HG02973 (cell line): ENCODE data around the gene KERA.
A peak's percentile ranks its signal among the peaks of the same experiment; 100 is the strongest.

Experiments used
- ATAC-seq: cut with Tn5 transposase; IDR thresholded peaks from one replicate; pipeline ENCODE4 v1.9.1; 2021; ENCODE audit warnings: moderate library complexity; ENCODE audit not compliant: unreplicated experiment

Gene KERA

GRCh38 chr12:91074154-91074709 lies 16.4 kb upstream of the KERA start:
- ATAC-seq = no peak

- no peak for ATAC-seq
These were observed 15.6 kb upstream of the KERA start for GRCh38 chr12:91073426-91073825.

GRCh38 chr12:91072931-91073330 lies 15.1 kb upstream of the KERA start:
- ATAC-seq = no peak

DNA sequence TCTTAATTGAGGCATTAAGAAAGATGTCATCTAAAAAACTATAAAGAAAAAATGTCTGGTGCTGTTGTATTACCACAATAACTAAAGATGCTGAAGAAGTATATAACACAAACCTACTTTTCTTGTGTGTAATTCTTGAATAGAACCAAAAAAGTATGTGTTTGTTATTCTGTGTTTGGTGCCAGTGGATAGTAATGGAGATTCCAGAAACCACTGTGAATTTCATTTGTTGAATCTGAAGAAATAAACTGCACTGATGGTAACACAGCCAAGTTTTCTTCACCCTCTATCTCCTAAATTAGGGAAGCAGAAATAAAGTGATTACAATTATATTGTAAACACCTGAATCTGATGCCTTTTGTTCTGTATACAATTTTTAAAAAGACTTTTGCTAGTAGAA lies 13.1 kb upstream of the KERA start:
- no peak for ATAC-seq

GRCh38 chr12:91065396-91065795 lies 7.6 kb upstream of the KERA start:
- no peak for ATAC-seq

- ATAC-seq = no peak
These were observed 6.8 kb upstream of the KERA start for GRCh38 chr12:91064640-91065039.

DNA sequence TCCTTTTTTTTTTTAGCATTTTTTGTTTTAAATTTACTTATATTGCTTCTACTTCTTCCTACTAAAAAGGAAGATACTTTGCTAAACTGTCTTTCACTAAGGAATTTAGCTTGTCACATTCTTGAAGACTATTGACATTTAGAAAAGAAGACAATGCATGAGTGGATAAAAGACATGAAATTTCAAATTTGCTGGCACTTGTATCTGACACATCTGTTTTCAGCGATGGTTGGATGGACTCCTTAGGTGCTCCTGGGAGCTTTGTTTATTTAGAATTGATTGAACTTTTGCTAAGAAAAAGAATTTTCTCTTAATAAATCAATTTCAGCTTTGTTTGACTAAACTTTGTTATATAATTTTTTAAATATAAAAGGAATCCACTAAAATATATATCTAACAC lies 3.3 kb upstream of the KERA start:
- no peak for ATAC-seq

DNA sequence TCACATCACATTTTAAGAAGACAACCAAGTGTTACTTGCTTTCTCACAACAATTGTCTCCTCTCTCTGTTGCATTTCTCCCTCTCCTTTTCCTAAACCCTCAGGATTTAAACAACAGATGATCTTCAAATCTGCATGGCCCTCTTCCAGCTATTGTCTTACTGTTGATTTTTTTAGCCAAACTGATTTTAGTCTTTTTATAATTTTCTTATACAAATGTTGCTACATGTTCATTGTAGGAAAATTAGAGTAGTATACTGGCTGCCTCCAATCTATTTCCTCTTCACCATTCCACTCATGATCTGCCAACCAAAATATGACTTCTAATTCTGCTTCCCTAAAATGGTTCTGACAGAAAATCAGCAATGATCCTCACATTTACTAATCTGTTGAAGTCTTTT lies 1.4 kb upstream of the KERA start:
- ATAC-seq = no peak

DNA sequence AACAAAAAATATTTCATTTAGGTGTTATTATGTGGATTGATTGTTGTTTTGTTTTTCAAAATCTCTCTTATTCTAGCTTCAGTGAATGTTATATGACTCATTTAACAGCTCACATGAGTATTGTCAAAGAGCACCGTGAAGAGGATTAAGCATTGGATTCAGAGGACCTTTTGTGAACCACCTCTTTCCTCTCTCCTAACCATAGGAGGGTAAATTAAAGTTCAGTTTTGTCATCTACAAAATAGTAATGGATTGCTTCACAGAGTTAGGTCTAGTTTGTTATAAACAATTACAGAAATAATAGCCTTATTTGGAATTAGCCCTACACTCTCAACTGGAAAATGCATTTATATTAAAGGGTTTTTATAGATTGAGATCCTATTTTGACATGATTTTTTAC lies 962 bp upstream of the KERA start:
- ATAC-seq = no peak

GRCh38 chr12:91056488-91056887 lies 1.3 kb downstream of the KERA start:
- ATAC-seq = no peak

DNA sequence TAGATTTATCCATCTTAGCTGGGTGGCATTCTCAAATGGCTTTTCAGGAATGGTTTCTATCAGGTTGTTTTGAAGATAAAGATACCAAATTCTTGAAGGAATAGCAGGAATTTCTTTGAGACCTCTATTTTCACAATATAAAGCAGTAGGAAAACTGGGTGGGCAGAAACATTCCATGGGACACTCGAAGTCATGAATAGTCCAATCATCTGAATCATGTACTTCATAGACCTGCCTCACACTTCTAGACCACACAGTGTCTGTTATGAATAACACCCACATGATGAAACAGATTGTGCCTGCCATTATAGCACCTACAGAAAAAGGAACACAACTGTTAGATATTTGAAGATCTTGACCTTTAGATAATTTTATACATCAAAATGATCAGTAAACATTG lies 1.8 kb downstream of the KERA start:
- no peak for ATAC-seq

DNA sequence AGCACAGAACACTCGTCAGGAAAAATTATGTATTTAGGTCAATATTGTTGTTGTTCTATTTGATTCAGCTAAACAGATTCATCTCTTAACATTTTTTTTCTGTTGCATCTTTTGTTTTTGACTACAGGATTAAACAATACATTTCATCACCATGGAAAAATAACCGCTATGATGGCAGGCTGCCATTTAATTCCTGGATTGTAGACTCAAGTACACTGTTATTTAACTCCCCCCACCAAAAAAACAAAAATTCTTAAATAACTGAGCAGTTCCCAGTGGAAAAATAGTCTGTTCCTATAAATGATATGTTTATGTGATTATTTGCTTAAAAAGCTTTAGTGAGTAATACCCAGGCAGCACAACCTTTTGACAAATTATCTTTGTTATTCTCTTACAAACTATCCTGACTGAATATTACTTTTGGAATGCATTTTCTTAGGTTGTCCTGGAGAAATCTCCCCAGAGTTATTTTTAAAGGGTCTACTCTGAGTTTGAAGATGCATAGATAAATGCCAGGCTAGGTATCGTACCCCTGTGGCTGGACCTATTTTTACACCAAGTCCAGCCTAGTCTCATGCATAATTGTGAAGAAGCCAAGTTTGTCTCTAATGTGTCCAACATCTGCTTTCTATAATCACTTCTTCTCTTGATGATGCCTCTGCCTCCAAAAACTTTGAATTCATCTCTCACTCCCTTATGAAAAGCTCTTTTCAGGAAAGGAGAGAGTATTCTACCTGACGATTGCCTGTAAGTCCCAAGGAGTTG lies 3.7 kb downstream of the KERA start:
- no peak for ATAC-seq

DNA sequence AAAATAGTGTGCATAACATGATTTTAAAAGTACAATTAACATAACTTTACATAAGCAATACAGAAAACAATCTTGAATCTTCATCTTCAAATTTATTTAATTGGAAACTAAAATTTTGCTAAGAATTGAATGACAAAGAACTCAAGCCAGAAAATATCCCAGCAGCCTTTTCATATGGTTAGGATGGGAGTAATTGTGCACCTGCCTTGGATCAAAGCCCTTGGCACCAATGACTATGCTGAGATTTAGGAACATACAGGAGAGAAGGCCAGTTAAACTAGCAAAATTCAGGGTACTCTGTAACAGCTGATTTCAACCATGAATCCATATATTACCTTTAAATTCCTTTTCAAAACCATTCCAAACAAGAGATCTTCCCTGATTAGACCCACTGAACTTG lies 5.8 kb downstream of the KERA start:
- ATAC-seq = no peak

DNA sequence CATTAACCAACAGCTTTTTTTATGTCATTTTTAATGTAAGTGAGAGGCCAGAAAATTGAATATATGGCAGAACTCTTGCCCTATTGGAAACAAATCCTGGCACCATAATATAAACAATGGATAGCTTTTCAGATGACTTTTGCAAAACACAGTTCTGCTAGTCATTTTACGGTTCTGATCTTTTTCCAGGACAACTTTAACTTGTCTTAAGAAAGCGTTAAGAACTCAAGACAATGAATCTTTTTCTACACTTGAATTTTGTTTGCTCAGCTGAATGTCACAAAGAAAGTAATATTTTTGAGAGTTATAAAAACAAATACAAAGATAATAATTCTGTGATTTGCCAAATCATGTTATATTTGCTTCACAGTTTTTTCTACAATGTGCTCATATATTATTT lies 13.2 kb downstream of the KERA start:
- no peak for ATAC-seq

DNA sequence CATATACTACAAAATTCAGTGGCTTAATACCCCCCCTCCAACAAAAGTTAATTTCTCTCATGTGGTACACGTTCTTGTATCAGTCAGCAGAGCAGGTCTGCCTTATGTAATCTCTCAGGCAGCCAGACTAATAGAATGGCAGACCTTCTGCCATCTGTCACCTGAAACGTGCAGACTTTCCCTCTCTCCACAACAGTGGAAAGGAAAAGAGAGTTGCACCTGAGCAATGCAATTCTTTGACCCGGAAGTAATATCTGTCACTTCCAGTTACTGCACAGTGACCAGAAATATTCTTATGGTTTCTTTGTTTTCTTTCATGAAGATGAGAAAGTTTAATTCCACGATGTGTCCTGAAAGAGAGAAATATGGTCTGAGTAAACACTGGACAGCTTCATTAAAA lies 14.4 kb downstream of the KERA start:
- ATAC-seq = no peak

GRCh38 chr12:91040096-91040755 lies 17.6 kb downstream of the KERA start:
- ATAC-seq = no peak

- no peak for ATAC-seq
These were observed 20.5 kb downstream of the KERA start for GRCh38 chr12:91037276-91037675.

GRCh38 chr12:91033251-91033650 lies 24.6 kb downstream of the KERA start:
- ATAC-seq = no peak

DNA sequence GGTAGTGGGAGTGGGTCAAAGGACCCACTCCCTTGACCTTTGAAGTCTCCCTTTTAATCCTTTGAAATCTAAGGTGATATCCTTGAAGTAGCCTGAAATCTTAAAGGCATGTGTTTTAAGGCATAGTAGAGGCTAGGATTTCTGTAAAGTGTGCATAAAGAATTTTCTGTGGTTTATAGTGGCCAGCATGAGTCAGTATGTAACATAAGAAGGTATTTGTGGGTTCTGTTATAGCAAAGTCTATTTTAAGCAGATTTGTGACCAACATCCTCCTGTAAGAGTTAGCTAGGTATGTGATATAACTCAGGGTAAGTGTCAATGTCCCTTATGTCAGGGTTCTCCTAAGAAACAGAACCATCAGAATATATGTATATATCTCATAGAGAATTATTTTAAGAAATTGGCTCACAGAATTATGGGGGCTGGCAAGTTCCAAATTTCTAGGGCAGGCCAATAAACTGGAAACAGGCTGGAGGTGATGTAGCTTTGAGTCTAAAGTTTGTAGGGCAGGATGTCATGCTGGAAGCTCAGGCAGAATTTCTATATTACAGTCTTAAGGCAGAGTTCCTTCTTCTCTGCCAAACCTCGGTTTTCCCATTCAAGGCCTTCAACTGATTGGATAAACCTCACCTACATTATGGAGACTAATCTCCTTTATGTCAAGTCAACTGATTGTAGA lies 34.4 kb downstream of the KERA start:
- ATAC-seq = peak; percentile 78

DNA sequence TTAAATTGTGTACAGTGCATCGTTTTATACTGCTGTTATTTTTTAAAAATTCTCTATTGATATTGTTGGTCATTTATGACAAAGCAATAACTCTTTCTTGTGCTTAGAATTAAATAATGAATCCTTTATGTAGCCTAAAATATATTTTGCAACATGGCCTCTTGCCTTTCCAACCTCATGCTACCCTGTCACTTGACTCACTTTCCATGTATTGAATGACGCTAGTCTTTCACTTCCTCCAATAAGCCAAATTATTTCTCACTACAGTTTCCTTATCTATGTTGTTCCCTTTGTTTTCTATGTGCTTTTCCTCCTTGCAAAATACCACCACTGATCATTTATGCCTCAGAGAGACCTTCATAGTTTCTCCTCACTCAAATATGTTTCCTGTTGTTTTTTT lies 36.7 kb downstream of the KERA start:
- no peak for ATAC-seq

DNA sequence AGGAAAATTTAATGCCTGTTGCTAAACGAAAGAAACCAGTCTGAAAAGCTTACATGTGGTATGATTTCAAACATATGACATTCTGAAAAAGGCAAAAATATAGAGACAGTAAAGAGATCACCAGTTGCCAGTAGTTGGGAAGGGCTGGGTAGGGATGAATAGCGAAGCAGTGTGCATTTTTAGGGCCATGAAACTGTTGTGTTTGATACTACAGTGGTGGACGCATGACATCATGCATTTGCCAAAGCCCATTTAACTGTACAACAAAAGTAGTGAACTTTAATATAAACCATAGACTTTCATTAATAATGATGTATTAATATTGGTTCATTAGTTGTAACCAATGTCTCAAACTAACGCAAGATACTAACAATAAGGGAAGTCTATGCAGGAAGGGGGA lies 38.4 kb downstream of the KERA start:
- no peak for ATAC-seq
